WTC11 (cell line): ENCODE results near the gene CAMTA1.

ENCODE experiments used
- CBFB ChIP-seq: sonication (generic); formaldehyde crosslinking; IDR thresholded peaks from 2 replicates; pipeline ENCODE4 v1.8.1; 2022; ENCODE audit warnings: mild to moderate bottlenecking, low read depth, missing genetic modification reagents
- CTCF ChIP-seq: fragments of 200-600 bp; IDR thresholded peaks from 2 replicates; pipeline ENCODE4 v1.8.0; 2022; ENCODE audit warnings: antibody characterized with exemption
- NR1H2 ChIP-seq: sonication (generic); formaldehyde crosslinking; IDR thresholded peaks from 2 replicates; pipeline ENCODE4 v1.9.0; 2021; ENCODE audit warnings: mild to moderate bottlenecking, moderate library complexity, missing genetic modification reagents
- ZNF396 ChIP-seq: fragments of 250-450 bp; sonication (Bioruptor Pico); IDR thresholded peaks from 2 replicates; pipeline ENCODE4 v1.8.0; 2021; ENCODE audit warnings: mild to moderate bottlenecking, moderate library complexity, borderline replicate concordance
- ZNF416 ChIP-seq: fragments of 250-450 bp; sonication (Bioruptor Pico); IDR thresholded peaks from 2 replicates; pipeline ENCODE4 v1.9.0; 2021; ENCODE audit warnings: mild to moderate bottlenecking, inconsistent platforms

GRCh38 chr1:7313826-7314225, 528.6 kb downstream of the CAMTA1 start:
- TF ChIP-seq ZNF396 (CRISPR knock-in tag), result no peak
- TF ChIP-seq CTCF, result no peak
- no peak for TF ChIP-seq ZNF416 (CRISPR knock-in tag)
- TF ChIP-seq CBFB (CRISPR knock-in tag), result no peak
- no peak for TF ChIP-seq NR1H2
